ENCODE data around the gene PORCN. TPM values are rescaled to one million over a fixed set of nuclear protein-coding genes. Genes with fewer than 3 reads are reported as not detected.

The PORCN gene
- total RNA-seq, 4 donors from 2014 or later: 3.7 to 11.4 (median 5.2) TPM

- no peak overlapping the region for H3K27ac ChIP-seq
Measured at GRCh38 chrX:48474581-48474980, 34.2 kb upstream of the PORCN start.

GRCh38 chrX:48475296-48475695 is 33.5 kb upstream of the PORCN start:
- H3K4me1 ChIP-seq: no peaks in the 10 kb centered on the region
- TF ChIP-seq POLR2A (IDR thresholded peaks at IDR 0.05) (no peak), CTCF (IDR thresholded peaks at IDR 0.05) (no peak)
- no peaks in the 10 kb centered on the region for H3K27me3 ChIP-seq
- no peaks in the 10 kb centered on the region for H3K9me3 ChIP-seq
- no peak for DNase-seq
- H3K4me3 ChIP-seq: peak overlapping the region; percentile 56 to 86 (median 60)
- no peaks in the 10 kb centered on the region for H3K36me3 ChIP-seq
- H3K27ac ChIP-seq: peak overlapping the region; percentile 68 to 81 (median 76)

More at GRCh38 chrX:48474581-48474980, 34.2 kb upstream of the PORCN start:
- no peaks in the 10 kb centered on the region for H3K4me1 ChIP-seq
- DNase-seq: no peak
- TF ChIP-seq CTCF (IDR thresholded peaks at IDR 0.05) (no peak), POLR2A (IDR thresholded peaks at IDR 0.05) (no peak)
- H3K27me3 ChIP-seq: no peaks in the 10 kb centered on the region
- H3K36me3 ChIP-seq: no peaks in the 10 kb centered on the region
- no peaks in the 10 kb centered on the region for H3K9me3 ChIP-seq
- H3K4me3 ChIP-seq: no peak overlapping the region

GRCh38 chrX:48475774-48476577 is 32.8 kb upstream of the PORCN start, which contains the start of gene FTSJ1:
Gene FTSJ1 (plus strand): TSS chrX:48476199. CDS start chrX:48478048, 1,849 bp downstream.
- H3K9me3 ChIP-seq: no peaks in the 10 kb centered on the region
- DNase-seq: peak; percentile 88 to 95 (median 88)
- peak in 1 of 2 donors; percentile 36 for TF ChIP-seq POLR2A (IDR thresholded peaks at IDR 0.05)
- peak in 1 of 6 experiments; percentile 11 for TF ChIP-seq CTCF (IDR thresholded peaks at IDR 0.05)
- H3K4me1 ChIP-seq: no peaks in the 10 kb centered on the region
- H3K36me3 ChIP-seq: no peaks in the 10 kb centered on the region
- no peaks in the 10 kb centered on the region for H3K27me3 ChIP-seq
- H3K4me3 ChIP-seq: peak within 1 kb of the TSS; percentile 56 to 86 (median 60)
- H3K27ac ChIP-seq: peak within 1 kb of the TSS; percentile 68 to 81 (median 76)

- H3K4me1 ChIP-seq: no peaks in the 10 kb centered on the region
- H3K36me3 ChIP-seq: peaks cover 0 to 8% (median 0%) of the 10 kb centered on the region in 3 donors
- H3K27me3 ChIP-seq: no peaks in the 10 kb centered on the region
- H3K9me3 ChIP-seq: no peaks in the 10 kb centered on the region
- TF ChIP-seq CTCF (IDR thresholded peaks at IDR 0.05) (no peak), POLR2A (IDR thresholded peaks at IDR 0.05) (no peak)
- H3K4me3 ChIP-seq: peak overlapping the region in 3 of 4 donors; percentile 56 to 86 (median 59)
- no peak for DNase-seq
- peak overlapping the region in 1 of 4 donors; percentile 68 for H3K27ac ChIP-seq
Measured at GRCh38 chrX:48476919-48477318, 31.9 kb upstream of the PORCN start.

- no peaks in the 10 kb centered on the region for H3K27me3 ChIP-seq
- TF ChIP-seq POLR2A (IDR thresholded peaks at IDR 0.05) (no peak), CTCF (IDR thresholded peaks at IDR 0.05) (no peak)
Measured at GRCh38 chrX:48477960-48478755, 30.6 kb upstream of the PORCN start.

More at GRCh38 chrX:48477960-48478755, 30.6 kb upstream of the PORCN start:
- H3K9me3 ChIP-seq: no peaks in the 10 kb centered on the region
- H3K27ac ChIP-seq: no peak overlapping the region
- no peak overlapping the region for H3K4me3 ChIP-seq
- no peaks in the 10 kb centered on the region for H3K4me1 ChIP-seq
- no peak for DNase-seq
- peaks cover 0 to 10% (median 0%) of the 10 kb centered on the region in 3 donors for H3K36me3 ChIP-seq
